HT1080 (cell line): ENCODE results near the gene CACNA1A. TPM values are rescaled to one million over a fixed set of nuclear protein-coding genes. Genes with fewer than 3 reads are reported as not detected.

ENCODE experiments used
- DNase-seq: peaks from one replicate; pipeline ENCODE4 v3.0.0-alpha.2; 2015; ENCODE audit warnings: low read depth
- total RNA-seq: library from RNA; depleted of rRNA; stranded (reverse); fragments of >200 nt; shearing (Covaris generic); gene quantifications from 2 replicates; pipeline ENCODE4 v1.2.3, GENCODE V29; 2014

Gene CACNA1A
- total RNA-seq, 1 experiment from 2014 or later: 0.53 TPM

- DNase-seq: no peak
Observed at GRCh38 chr19:13238891-13239534, 267.3 kb downstream of the CACNA1A start.

DNA sequence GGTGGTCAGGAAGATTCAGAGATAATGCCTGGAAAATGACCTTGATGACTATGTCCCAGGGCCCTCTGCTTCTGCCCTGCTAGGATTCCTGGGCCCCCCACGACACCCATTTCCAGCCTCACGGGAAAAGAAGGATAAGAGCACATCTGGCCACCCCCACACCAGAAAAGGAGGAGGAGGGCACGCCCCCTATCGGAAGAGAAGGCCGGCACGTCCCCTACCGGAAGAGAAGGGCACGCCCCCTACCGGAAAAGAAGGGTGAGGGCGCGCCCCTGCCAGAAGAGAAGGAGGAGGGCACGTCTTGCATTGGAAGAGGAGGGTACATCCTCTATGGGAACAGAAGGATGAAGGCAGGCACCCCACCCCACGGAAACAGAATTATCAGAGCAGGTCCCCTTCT lies 271.8 kb downstream of the CACNA1A start:
- peak; percentile 36 for DNase-seq

GRCh38 chr19:13231663-13232062 lies 274.6 kb downstream of the CACNA1A start:
- DNase-seq: no peak

DNA sequence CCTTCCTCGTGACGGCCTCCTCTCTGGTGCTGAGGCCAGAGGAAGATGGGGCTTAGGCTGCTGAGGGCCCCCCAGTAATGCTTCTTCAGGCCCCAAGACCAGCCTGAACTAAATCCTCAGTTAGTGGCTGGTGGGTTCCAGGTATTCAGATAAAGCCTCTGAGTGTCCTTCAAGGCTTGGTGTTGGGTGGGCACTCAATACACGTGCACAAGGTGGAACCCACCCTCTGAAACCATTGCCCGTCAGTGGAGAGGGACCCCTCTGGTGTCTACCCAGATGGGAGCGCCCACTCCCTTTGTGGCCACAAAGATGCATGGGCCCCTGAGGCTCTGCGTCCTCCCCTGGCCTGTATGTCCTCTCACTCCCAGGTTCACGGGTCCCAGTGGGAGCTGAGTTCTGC lies 277.0 kb downstream of the CACNA1A start:
- DNase-seq: no peak

DNA sequence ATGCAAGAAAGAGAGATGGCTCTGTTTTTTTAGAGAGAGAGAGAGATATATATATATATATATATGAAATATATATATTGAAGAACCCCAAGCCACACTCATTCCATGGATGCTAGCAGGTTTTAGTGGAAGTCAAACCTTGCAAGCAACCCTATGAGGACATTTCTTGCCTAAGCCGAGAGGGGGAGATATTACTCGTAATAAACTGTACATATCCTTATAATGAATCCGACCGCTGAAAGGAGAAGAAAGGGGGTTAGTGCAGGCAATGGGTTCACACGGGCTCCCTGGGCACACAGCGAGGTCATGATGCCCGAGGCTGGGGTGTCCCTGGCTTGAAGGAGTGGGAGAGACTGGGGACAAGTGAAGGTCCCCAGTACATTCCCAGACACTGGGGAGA lies 277.7 kb downstream of the CACNA1A start:
- no peak for DNase-seq

DNA sequence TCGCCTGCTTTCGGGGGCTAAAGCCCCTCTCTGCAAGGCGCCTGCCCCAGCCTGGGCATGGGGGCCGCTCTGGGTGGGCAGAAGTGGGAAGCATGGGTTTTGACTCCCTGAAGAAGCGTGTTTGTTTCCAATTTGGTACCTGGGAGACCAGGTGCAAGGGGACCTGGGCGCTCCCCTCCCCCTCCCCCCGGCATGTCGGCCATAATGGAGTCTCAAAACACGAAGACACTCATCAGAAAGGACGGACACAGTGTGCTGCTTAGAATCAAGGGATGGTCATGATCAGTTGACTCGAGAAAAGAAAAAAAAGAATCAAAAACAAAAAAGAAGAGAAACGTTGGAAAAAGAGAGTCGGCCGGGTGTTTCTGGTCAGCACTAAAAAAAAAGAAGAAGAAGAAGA lies 279.3 kb downstream of the CACNA1A start:
- DNase-seq: no peak

DNA sequence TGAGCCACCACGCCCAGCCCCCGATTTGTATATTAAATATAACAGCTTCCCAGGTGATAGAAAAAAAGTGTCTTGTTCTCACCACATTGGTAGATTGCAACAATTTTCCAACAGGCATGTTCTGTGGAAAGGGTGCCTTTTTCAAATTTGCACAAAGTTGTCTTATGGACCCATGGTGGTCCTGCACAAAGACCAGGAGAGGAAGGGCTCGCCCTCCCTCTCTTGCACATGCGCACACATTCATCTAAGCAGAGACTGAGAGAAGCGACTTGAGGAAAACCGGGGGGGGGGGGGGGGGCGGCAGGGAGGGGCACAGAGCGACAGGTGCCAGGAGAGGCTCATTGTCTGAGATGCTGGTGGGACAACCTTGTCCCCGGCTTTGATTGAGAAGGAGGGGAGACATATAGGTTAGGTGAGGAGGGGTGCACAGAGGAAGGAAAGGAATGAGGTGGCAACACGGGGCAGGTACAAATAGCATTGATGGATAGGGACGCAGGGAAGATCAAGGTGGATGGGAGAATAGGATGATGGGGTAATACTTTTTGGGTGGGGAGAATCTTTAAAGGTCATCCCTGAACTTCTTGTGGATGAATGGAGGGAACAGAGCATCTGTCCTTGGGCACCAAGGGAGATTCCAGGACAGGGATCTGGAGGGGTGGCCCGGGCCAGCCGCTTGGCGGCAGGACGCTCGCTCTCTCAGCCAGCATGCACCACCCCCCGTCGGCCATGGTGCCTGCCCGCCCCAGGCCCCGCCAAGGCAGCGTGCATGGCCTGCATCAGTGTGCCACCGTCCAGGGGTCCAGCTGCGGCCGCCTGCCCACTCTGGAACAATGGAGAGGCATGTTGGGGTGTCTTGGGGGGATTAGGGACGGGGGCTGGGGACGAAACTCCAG lies 280.1 kb downstream of the CACNA1A start:
- DNase-seq: no peak

GRCh38 chr19:13225085-13225484 lies 281.2 kb downstream of the CACNA1A start:
- no peak for DNase-seq

- DNase-seq: no peak
Observed at GRCh38 chr19:13220847-13221246, 285.4 kb downstream of the CACNA1A start.

DNA sequence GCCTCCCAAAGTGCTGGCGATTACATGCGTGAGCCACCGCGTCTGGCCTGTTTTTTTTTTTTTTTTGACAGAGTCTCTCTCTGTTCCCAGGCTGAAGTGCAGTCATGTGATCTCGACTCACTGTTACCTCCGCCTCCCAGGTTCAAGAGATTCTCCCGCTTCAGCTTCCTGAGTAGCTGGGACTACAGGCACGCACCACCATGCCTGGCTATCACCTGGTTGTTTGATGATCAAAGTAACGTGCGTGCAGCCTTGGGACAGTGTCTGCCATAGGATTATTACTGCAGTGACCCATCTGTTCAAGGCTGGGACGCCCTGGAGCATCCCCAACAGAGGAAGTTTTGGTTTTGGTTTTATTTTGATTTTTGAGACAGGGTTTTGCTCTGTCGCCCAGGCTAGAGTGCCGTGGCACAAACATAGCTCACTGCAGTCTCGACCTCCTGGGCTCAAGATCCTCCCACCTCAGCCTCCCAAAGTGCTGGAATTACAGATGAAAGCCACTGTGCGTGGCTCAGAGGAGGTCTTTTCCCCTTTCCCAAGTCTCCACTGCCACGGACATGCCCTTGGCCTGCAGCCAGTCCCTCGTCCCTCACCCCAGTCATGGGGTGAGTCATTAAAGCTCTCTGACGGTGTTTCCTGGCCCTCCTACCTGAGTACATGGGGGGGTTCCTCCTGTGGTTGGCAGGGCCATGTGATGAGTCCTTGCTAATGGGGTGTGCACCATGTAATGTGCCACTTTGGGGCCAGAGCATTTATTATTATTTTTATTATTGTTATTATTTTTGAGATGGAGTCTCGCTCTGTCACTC lies 290.5 kb downstream of the CACNA1A start:
- DNase-seq: peak; percentile 81

- no peak for DNase-seq
Observed at GRCh38 chr19:13214036-13214730, 292.1 kb downstream of the CACNA1A start.

GRCh38 chr19:13212759-13213330 lies 293.4 kb downstream of the CACNA1A start:
- peak; percentile 57 for DNase-seq

- DNase-seq: no peak
Observed at GRCh38 chr19:13211426-13212308, 294.6 kb downstream of the CACNA1A start.

- no peak for DNase-seq
Observed at GRCh38 chr19:13210941-13211340, 295.3 kb downstream of the CACNA1A start.

DNA sequence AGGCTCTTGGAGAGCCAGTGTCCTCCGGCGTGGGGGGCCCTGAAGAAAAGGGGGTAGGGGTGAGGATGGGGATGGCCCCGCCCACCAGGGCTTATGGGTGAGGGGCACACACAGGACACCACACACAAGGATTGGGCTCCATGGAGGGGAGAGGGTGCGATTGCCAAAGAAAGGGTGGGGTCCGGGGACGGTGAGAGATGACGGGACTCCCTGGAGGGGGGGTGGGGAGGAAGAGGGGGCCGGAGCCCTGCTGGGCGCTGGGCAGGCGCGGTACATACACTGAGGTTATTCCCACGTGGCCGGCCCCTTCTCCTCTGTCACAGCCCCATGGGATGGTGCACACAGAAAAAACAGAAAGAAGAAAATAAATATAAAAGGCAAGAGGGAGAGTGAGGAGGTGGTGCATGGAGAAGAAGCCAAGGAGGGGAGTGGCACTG lies 295.9 kb downstream of the CACNA1A start:
- DNase-seq: no peak

DNA sequence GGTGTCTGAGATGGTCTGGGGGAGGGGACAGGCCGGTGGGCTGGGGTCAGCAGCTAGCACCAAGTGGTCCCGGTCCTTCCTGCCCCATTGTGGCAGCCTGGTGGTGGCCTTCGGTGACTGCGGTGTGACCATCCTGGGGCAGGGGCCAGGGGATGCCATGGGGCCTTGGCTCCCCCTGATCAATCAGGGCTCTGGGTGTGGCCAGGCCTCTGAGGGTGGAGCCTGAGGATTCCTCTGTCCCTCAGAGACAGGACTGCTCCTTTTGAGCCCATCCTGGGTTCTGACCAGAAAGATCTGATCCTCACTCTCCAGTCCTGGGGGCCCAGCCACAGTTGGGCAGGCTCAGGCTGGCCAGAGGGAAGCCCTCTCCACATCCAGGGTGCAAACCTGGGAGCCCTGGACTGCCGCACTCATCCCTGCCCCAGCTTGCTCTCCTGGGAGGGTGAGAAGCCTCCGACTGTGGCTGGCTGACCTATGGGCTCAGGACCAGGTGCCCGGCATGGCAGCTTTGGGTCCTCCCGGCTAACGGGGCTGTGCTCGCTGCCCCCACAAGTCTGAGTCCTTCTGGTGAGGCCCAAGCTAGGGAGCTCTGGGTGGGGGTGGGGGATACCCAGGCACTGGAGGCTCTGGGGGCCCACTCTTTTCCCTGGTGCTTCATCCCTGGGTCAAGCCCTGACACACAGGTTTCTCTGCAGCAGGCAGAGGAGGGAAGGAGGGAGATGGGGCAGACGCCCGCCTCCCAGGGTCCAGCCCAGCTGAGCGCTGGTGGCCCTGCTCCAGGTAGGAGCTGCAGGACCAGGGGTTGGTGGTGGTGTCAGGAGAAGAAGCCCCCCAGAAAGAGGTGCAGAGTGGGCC lies 296.6 kb downstream of the CACNA1A start:
- DNase-seq: no peak

GRCh38 chr19:13208672-13209483 lies 297.4 kb downstream of the CACNA1A start:
- no peak for DNase-seq
